NT2/D1 (cell line): Measurements from ENCODE around the gene CACNA2D1.

Experiments used
- SUZ12 ChIP-seq: IDR thresholded peaks from 2 replicates; pipeline ENCODE4 v1.6.1; 2011; ENCODE audit not compliant: insufficient read length, insufficient read depth; ENCODE audit errors: extremely low read depth
- ZNF274 ChIP-seq: IDR thresholded peaks from 2 replicates; pipeline ENCODE4 v1.6.1; 2011; ENCODE audit warnings: mild to moderate bottlenecking, low read depth, low read length

- TF ChIP-seq ZNF274 (no peak), SUZ12 (no peak)
Observed at GRCh38 chr7:82359426-82359825, 84.2 kb downstream of the CACNA2D1 start.
